H1 (cell line): ENCODE measurements around the gene DNAJC27. TPM values are rescaled to one million over a fixed set of nuclear protein-coding genes. Genes with fewer than 3 reads are reported as not detected.
A peak's percentile ranks its signal among the peaks of the same experiment; 100 is the strongest.

ENCODE experiments used
- CTCF ChIP-seq, 3 experiments: IDR thresholded peaks; 1 replicate in 2 of 3; 2 replicates in 1 of 3; pipeline versions ENCODE4 v1.5.1 to v1.6.1; 2011; ENCODE audit warnings: low read length in 3 of 3, mild to moderate bottlenecking in 3 of 3, inconsistent platforms in 2 of 3, low read depth in 1 of 3, moderate library complexity in 1 of 3; ENCODE audit not compliant: insufficient read depth in 1 of 3; ENCODE audit errors: control extremely low read depth in 1 of 3
- FOSL1 ChIP-seq: IDR thresholded peaks from 2 replicates; pipeline ENCODE4 v1.6.1; 2011; ENCODE audit warnings: mild to moderate bottlenecking, low read depth, low read length, moderate library complexity; ENCODE audit not compliant: insufficient read depth
- NRF1 ChIP-seq: IDR thresholded peaks from 2 replicates; pipeline ENCODE4 v1.6.1; 2011; ENCODE audit warnings: mild to moderate bottlenecking, low read depth, low read length, improper control_type of control experiment
- POLR2AphosphoS5 ChIP-seq: IDR thresholded peaks from 2 replicates; pipeline ENCODE4 v1.6.1; 2011; ENCODE audit warnings: low read depth, low read length
- SP2 ChIP-seq: IDR thresholded peaks from 2 replicates; pipeline ENCODE4 v1.6.1; 2012; ENCODE audit warnings: mild to moderate bottlenecking, low read length, inconsistent platforms
- ZNF274 ChIP-seq: IDR thresholded peaks from 2 replicates; pipeline ENCODE4 v1.7.0; 2012; ENCODE audit warnings: low read length, borderline replicate concordance; ENCODE audit errors: extremely low read depth
- polyA plus RNA-seq, 7 experiments: library from polyadenylated mRNA; depleted of rRNA in 3 of 7; stranded (reverse) in 5 of 7; unstranded in 2 of 7; fragments of >200 nt in 5 of 7; fragments of 200-250 nt in 2 of 7; gene quantifications; 1 replicate in 5 of 7; 2 replicates in 1 of 7; 4 replicates in 1 of 7; pipeline versions ENCODE4 v1.2.1 to v1.2.3, GENCODE V29; 2011 to 2013; ENCODE audit warnings: missing spikeins in 2 of 7, mixed read lengths in 2 of 7
- total RNA-seq: library from RNA; stranded (reverse); fragmentation: NEBNext Ultra II Directional; extraction: Animal tissue kit (Norgen Biotek cat#: 25700); gene quantifications from 2 replicates; pipeline ENCODE4 v1.2.1, GENCODE V29; 2021

DNAJC27 gene
- total and polyA plus RNA-seq, 2 of the 8 experiments (the other 6 are each of a cell fraction or from before 2014, with no cell fraction given), result 1.4 to 4.5 TPM

- TF ChIP-seq CTCF (IDR thresholded peaks at IDR 0.05; ENCODE audit: control extremely low read depth in 1 of 3, insufficient read depth in 1 of 3, low read depth in 1 of 3, low read length in 3 of 3) (no peak; a peak in 1 of 4 replicates), POLR2AphosphoS5 (peak; percentile 89), ZNF274 (no peak), SP2 (peak; percentile 70), NRF1 (no peak), FOSL1 (no peak)
Observed at GRCh38 chr2:24971536-24972314, at the start of gene DNAJC27 (continued).
